Measurements from ENCODE around the gene ABCF2.
A peak's percentile ranks its signal among the peaks of the same experiment; 100 is the strongest.

ABCF2 gene

DNA sequence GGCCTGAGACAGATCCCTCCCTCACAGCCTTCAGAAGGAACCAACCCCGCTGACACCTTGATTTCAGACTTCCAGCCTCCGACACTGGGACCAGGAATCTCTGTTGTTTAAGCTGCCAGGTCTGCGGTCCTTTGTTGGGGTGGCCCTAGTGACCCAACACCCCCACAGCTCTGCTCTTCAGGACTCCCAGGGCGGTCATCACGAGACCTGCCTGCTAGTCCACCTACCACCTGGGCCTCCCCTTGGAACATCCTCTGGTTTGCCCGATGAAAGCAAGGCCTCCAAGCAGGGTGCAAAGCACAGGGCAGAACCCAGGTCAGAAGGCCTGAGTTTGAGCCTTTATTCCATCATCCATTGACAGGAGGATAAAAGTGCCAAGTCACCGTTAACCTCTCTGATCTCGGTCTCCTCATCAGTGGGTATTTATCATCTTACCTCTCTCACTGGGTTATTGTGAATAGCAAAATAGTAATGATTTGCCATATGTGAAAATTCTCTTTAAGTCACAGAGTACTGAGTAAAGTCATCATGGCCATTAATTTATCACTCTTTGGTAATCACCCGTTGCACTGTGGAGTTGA, 38.4 kb upstream of the ABCF2 start:
- Histone ChIP-seq H3K27me3 (ENCODE audit: insufficient read depth, low read length) (peaks cover 29% of the 10 kb centered on the region), H2AFZ (ENCODE audit: low read length, unreplicated experiment) (no peak overlapping the region), H3K4me1 (ENCODE audit: control insufficient read depth, insufficient read depth, low read length, unreplicated experiment) (no peaks in the 10 kb centered on the region), H3K79me2 (ENCODE audit: control insufficient read depth, insufficient read depth, low read length, unreplicated experiment) (no peaks in the 10 kb centered on the region), H3K36me3 (ENCODE audit: insufficient read depth, low read length) (no peaks in the 10 kb centered on the region), H3K27ac (ENCODE audit: low read depth, low read length) (no peak overlapping the region), H3K4me3 (ENCODE audit: low read depth, low read length) (no peak overlapping the region)

DNA sequence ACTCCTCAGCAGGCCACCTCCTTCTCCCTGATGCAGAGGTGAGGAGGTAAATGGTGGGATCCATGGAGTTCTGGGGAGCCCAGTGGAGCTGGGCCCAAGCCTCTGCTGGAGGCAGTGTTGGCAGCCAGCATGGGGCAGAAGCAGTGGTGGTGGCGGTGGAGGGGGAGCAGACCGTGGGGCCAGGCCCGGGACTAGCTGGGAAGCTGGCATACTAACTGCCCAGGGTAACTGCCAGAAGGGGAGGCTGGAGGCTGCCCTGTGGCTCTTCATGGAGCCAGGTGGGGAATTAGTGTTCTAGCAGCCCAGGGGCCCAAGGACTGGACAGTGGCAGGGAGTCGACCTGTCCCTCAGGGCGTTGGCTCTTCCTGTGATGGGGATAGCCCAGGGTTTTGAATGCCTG, 37.6 kb upstream of the ABCF2 start:
- H2AFZ ChIP-seq (ENCODE audit: low read length, unreplicated experiment): no peak overlapping the region
- no peaks in the 10 kb centered on the region for H3K4me1 ChIP-seq (ENCODE audit: control insufficient read depth, insufficient read depth, low read length, unreplicated experiment)
- H3K27ac ChIP-seq (ENCODE audit: low read depth, low read length): no peak overlapping the region
- no peak overlapping the region for H3K4me3 ChIP-seq (ENCODE audit: low read depth, low read length)
- no peaks in the 10 kb centered on the region for H3K36me3 ChIP-seq (ENCODE audit: insufficient read depth, low read length)
- no peaks in the 10 kb centered on the region for H3K79me2 ChIP-seq (ENCODE audit: control insufficient read depth, insufficient read depth, low read length, unreplicated experiment)
- peaks cover 32% of the 10 kb centered on the region for H3K27me3 ChIP-seq (ENCODE audit: insufficient read depth, low read length)

DNA sequence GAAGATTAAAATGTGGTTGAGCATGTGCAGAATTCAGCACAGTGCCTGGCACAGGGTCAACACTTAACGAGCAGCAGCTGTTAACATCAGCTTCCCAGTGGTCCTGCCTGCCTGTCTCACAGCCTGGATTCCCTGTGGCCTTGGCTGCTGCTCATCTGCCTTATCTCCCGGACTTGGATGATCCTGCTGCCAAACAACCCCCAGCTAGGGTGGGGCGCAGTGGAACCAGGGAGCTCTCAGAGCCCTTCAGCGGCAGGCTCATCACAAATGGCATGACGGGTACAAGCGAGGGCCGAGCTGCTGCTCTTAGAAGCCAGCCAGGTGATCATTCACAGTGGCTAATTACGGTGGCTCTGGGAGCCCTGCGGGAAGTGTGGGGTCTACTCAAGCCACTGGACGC, 34.5 kb upstream of the ABCF2 start:
- Histone ChIP-seq H3K27ac (ENCODE audit: low read depth, low read length) (no peak overlapping the region), H3K79me2 (ENCODE audit: control insufficient read depth, insufficient read depth, low read length, unreplicated experiment) (no peaks in the 10 kb centered on the region), H3K36me3 (ENCODE audit: insufficient read depth, low read length) (no peaks in the 10 kb centered on the region), H3K4me3 (ENCODE audit: low read depth, low read length) (no peak overlapping the region), H3K27me3 (ENCODE audit: insufficient read depth, low read length) (peaks cover 32% of the 10 kb centered on the region), H2AFZ (ENCODE audit: low read length, unreplicated experiment) (no peak overlapping the region), H3K4me1 (ENCODE audit: control insufficient read depth, insufficient read depth, low read length, unreplicated experiment) (no peaks in the 10 kb centered on the region)

DNA sequence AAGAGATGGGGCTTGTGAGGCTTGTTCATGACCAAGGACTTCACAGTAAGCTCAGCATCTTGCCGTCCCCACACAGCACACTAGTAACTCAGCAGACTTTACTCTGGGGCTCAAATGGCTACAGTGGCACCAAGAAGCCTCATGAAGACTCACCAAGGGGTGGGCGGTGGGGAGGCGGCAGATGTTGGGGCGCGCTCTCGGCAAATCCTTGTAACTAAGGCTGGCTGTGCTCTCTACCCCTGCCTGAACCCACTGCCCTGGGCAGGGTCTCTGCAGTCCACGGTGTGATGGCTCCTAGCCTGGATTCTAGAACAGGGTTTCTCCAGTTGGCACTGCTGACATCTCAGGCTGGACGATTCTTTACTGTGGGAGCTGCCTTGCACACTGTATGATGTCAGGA, 33.9 kb upstream of the ABCF2 start:
- no peak overlapping the region for H3K27ac ChIP-seq (ENCODE audit: low read depth, low read length)
- no peaks in the 10 kb centered on the region for H3K79me2 ChIP-seq (ENCODE audit: control insufficient read depth, insufficient read depth, low read length, unreplicated experiment)
- H3K27me3 ChIP-seq (ENCODE audit: insufficient read depth, low read length): peaks cover 32% of the 10 kb centered on the region
- no peak overlapping the region for H2AFZ ChIP-seq (ENCODE audit: low read length, unreplicated experiment)
- no peak overlapping the region for H3K4me3 ChIP-seq (ENCODE audit: low read depth, low read length)
- no peaks in the 10 kb centered on the region for H3K36me3 ChIP-seq (ENCODE audit: insufficient read depth, low read length)
- H3K4me1 ChIP-seq (ENCODE audit: control insufficient read depth, insufficient read depth, low read length, unreplicated experiment): no peaks in the 10 kb centered on the region

DNA sequence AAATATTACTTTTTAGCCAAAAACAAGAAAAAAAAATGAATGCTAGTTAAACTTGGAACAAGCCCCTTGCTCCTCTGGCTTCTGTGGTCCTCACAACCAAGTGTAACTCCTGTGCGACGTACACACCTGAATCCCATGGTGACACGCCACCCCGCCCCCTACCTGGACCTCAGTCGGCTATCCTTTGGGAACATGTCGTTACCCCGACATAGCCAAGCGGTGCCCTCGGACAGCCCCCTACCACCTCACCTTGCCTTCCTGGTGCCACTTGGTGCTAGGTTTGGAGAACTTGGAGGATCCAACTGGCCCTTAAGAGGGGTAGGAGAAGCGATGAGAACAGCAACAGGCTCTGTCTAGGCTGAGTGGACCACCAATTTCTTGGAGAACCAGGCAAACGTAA, 33.5 kb upstream of the ABCF2 start:
- peaks cover 32% of the 10 kb centered on the region for H3K27me3 ChIP-seq (ENCODE audit: insufficient read depth, low read length)
- H3K79me2 ChIP-seq (ENCODE audit: control insufficient read depth, insufficient read depth, low read length, unreplicated experiment): no peaks in the 10 kb centered on the region
- H3K27ac ChIP-seq (ENCODE audit: low read depth, low read length): no peak overlapping the region
- H3K36me3 ChIP-seq (ENCODE audit: insufficient read depth, low read length): no peaks in the 10 kb centered on the region
- no peak overlapping the region for H3K4me3 ChIP-seq (ENCODE audit: low read depth, low read length)
- H3K4me1 ChIP-seq (ENCODE audit: control insufficient read depth, insufficient read depth, low read length, unreplicated experiment): no peaks in the 10 kb centered on the region
- H2AFZ ChIP-seq (ENCODE audit: low read length, unreplicated experiment): no peak overlapping the region

DNA sequence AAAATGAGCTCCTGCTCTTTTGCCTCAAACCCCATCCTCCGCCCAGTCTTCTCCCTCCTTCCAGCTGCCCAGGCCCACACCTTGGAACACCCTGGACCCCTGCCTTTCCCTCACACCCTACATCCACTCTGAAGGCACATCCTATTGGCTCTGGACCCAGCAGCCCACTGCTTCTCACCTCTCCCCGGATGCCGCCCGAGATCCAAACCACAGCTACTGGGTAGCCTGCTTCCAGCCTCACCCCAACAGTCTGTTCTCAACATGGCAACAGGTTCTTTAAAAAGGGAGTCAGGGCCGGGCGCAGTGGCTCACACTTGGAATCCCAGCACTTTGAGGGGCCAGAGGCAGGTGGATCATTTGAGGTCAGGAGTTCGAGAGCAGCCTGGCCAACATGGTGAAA, 31.0 kb upstream of the ABCF2 start:
- H3K36me3 ChIP-seq (ENCODE audit: insufficient read depth, low read length): no peaks in the 10 kb centered on the region
- H3K27me3 ChIP-seq (ENCODE audit: insufficient read depth, low read length): peaks cover 28% of the 10 kb centered on the region
- H3K79me2 ChIP-seq (ENCODE audit: control insufficient read depth, insufficient read depth, low read length, unreplicated experiment): no peaks in the 10 kb centered on the region
- no peaks in the 10 kb centered on the region for H3K4me1 ChIP-seq (ENCODE audit: control insufficient read depth, insufficient read depth, low read length, unreplicated experiment)
- H3K27ac ChIP-seq (ENCODE audit: low read depth, low read length): no peak overlapping the region
- H2AFZ ChIP-seq (ENCODE audit: low read length, unreplicated experiment): no peak overlapping the region
- no peak overlapping the region for H3K4me3 ChIP-seq (ENCODE audit: low read depth, low read length)

DNA sequence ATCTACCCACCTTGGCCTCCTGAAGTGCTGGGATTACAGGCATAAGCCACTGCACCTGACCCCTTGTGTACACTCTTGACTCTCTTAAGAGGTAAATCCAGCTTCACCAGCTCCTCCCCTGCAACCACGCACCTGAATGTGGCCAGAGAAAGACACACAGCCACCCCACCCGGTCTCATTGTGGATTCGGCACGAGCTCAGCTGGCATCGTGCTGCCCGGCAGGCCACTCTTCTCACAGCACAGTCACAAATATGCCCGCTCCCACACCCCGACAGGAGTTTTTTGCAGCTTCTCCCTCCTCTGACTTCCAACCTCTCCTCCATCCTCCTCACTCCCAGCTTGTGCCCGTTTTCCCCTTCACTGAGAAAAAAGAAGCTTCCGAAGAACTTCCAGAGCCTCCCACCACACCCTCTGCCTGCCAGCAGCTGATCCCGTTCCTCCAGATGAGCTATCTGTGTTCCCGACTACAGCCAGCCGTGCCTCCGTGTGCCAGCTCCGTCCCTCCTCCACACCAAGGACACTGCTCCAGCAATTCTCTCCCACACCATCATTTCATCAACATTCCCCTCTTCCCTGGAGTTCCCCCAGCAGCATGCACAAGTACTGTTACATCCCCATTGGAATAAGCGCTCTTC, 29.5 kb upstream of the ABCF2 start:
- Histone ChIP-seq H3K36me3 (ENCODE audit: insufficient read depth, low read length) (no peaks in the 10 kb centered on the region), H3K4me3 (ENCODE audit: low read depth, low read length) (no peak overlapping the region), H3K27me3 (ENCODE audit: insufficient read depth, low read length) (peaks cover 13% of the 10 kb centered on the region), H2AFZ (ENCODE audit: low read length, unreplicated experiment) (no peak overlapping the region), H3K27ac (ENCODE audit: low read depth, low read length) (no peak overlapping the region), H3K4me1 (ENCODE audit: control insufficient read depth, insufficient read depth, low read length, unreplicated experiment) (peaks cover 5% of the 10 kb centered on the region), H3K79me2 (ENCODE audit: control insufficient read depth, insufficient read depth, low read length, unreplicated experiment) (no peaks in the 10 kb centered on the region)

DNA sequence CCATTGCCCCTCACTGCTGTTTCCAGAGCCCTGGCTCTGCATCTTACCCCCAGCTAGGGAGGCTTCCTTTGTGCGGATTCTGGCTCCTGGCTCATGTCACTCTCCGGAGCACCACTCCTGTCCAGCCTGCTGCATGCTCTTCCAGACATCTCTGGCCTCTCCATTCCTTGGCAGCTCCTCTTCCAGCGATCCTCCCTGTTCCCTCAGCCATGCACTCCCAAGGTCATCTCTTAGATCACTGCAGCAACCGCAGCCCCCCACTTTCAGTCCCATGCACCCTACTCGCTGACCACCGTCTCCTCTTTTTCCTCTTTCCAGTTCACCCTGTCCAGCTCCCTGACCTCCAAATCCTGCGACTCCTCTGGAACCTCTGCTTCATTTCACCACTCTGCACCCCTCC, 28.4 kb upstream of the ABCF2 start:
- no peak overlapping the region for H2AFZ ChIP-seq (ENCODE audit: low read length, unreplicated experiment)
- no peak overlapping the region for H3K4me3 ChIP-seq (ENCODE audit: low read depth, low read length)
- H3K79me2 ChIP-seq (ENCODE audit: control insufficient read depth, insufficient read depth, low read length, unreplicated experiment): no peaks in the 10 kb centered on the region
- peaks cover 2% of the 10 kb centered on the region for H3K27me3 ChIP-seq (ENCODE audit: insufficient read depth, low read length)
- no peaks in the 10 kb centered on the region for H3K36me3 ChIP-seq (ENCODE audit: insufficient read depth, low read length)
- peaks cover 14% of the 10 kb centered on the region for H3K4me1 ChIP-seq (ENCODE audit: control insufficient read depth, insufficient read depth, low read length, unreplicated experiment)
- H3K27ac ChIP-seq (ENCODE audit: low read depth, low read length): no peak overlapping the region

DNA sequence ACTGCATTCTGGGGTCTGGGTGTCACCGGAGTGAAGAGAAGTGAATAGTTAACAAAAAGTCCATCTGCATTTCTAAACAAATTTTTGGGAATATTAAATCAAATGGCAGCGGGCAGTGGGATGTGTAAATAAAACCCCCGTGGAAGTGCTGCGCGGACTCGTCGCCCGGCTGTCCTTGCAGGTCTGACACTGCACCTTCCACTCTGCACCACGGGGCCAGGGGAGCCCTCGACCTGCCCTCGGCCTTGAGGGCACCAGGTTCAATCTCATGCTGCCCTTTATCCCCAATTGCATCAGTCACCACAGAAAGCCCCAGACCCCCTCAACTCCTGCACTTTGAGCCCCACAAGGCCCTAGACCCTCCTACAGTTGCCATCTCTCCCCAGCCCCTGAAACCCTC, 27.8 kb upstream of the ABCF2 start:
- Histone ChIP-seq H3K27ac (ENCODE audit: low read depth, low read length) (no peak overlapping the region), H3K79me2 (ENCODE audit: control insufficient read depth, insufficient read depth, low read length, unreplicated experiment) (no peaks in the 10 kb centered on the region), H3K36me3 (ENCODE audit: insufficient read depth, low read length) (no peaks in the 10 kb centered on the region), H3K27me3 (ENCODE audit: insufficient read depth, low read length) (no peaks in the 10 kb centered on the region), H3K4me3 (ENCODE audit: low read depth, low read length) (no peak overlapping the region), H3K4me1 (ENCODE audit: control insufficient read depth, insufficient read depth, low read length, unreplicated experiment) (peaks cover 18% of the 10 kb centered on the region), H2AFZ (ENCODE audit: low read length, unreplicated experiment) (no peak overlapping the region)

DNA sequence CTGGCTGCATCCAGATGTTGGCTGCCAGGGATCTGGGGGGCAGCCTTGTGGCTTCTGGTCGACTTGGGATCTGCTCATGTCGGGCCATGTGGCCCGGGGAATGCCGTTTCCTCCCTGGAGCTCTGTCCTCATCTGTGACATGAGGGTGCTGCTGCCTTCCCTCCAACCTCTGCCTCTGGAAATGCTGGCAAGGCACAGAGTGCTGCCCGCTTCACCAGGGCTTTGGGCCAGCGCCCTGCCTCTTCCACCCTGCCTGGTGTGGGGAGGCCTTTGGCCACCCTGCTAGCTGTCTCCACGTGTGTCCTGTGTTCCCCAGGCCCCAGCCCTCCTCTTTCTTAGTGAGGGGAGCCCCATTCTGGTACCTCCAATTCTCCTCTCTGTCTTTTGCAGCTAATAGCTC, 27.3 kb upstream of the ABCF2 start:
- Histone ChIP-seq H3K79me2 (ENCODE audit: control insufficient read depth, insufficient read depth, low read length, unreplicated experiment) (no peaks in the 10 kb centered on the region), H2AFZ (ENCODE audit: low read length, unreplicated experiment) (no peak overlapping the region), H3K27ac (ENCODE audit: low read depth, low read length) (no peak overlapping the region), H3K27me3 (ENCODE audit: insufficient read depth, low read length) (no peaks in the 10 kb centered on the region), H3K36me3 (ENCODE audit: insufficient read depth, low read length) (no peaks in the 10 kb centered on the region), H3K4me3 (ENCODE audit: low read depth, low read length) (no peak overlapping the region), H3K4me1 (ENCODE audit: control insufficient read depth, insufficient read depth, low read length, unreplicated experiment) (peaks cover 22% of the 10 kb centered on the region)

DNA sequence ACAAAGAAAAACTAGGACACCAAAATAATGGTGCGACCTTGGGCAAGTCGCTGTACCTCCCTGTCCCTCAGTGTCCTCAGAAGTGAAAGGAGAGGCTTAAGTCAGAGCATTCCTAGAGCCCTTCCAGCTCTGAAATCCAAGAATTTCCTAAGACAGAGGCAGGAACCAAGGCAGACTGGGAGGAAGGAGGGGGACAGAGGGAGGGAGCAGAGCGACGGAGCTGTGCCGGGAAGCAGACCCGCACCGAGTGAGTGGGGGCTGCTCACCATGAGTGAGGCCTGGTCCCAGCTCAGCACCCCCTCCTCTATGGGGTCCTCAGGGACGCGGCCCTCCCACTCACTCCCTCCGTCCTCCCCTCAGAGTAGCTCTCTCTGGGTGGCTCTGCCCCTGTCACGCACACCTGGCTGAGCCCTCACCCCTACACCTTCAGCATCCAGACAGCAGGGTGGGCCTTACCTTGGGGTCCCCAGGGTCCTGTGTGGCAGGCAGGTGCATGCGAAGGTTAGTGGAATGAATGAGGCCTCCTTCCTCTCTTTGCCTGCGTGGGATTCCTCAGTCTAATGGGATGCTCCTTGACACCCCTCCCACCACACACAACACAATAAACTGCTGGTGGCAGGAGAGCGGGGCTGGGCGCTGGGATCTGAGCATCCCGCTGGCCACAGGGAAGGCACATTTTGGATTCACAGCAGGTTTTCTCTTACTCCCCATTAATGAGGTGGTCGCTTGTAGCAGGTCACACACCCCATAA, 26.1 kb upstream of the ABCF2 start:
- H3K4me3 ChIP-seq (ENCODE audit: low read depth, low read length): peak overlapping the region; percentile 98
- H3K27ac ChIP-seq (ENCODE audit: low read depth, low read length): no peak overlapping the region
- no peaks in the 10 kb centered on the region for H3K27me3 ChIP-seq (ENCODE audit: insufficient read depth, low read length)

More for the DNA sequence above, 26.1 kb upstream of the ABCF2 start:
- peaks cover 23% of the 10 kb centered on the region for H3K4me1 ChIP-seq (ENCODE audit: control insufficient read depth, insufficient read depth, low read length, unreplicated experiment)
- H2AFZ ChIP-seq (ENCODE audit: low read length, unreplicated experiment): peak overlapping the region; percentile 93
- H3K79me2 ChIP-seq (ENCODE audit: control insufficient read depth, insufficient read depth, low read length, unreplicated experiment): no peaks in the 10 kb centered on the region
- no peaks in the 10 kb centered on the region for H3K36me3 ChIP-seq (ENCODE audit: insufficient read depth, low read length)

Measured in ACC112 (cell line).